ENCODE data around the gene AUTS2.

AUTS2 gene

DNA sequence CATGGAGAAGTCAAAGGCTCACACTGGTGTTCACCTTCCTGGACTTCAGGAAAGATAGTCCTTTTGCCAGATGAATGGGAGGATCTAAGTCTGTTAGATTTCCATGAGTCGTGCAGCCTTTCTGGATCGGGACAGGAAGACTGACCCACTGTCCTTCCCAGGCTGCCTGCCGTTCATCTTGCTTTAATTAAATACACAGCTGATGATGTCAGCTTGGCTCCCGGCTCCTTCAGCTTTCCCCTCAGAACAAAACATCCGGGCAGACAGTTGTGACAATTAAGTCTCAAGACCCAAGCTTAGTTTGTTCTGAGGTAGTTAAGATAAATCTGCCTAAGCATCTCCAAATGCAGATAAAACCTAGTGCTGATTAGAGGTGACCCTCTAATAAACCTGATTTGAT, 58.6 kb downstream of the AUTS2 start:
- peak; percentile 36 for DNase-seq (ENCODE audit: low spot score)

DNA sequence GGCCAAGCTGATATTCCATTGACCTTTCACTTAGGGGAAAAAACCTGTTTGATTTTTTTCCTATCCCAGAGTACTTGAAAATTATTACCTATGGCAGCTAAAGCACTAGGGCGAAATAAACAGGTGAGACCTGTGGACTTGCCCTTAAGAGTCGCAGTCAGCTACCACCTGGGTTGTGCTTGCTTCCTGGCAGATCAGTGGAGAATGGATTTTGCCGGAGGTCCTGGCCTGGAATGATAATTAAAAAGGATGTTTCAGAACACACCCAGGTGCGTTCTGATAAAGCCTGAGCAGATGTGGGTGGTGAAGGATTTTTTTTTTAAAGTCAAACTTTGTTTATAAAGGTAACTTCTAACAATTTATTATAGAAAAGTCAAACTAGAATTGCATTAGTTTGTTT, 59.1 kb downstream of the AUTS2 start:
- no peak for DNase-seq (ENCODE audit: low spot score)

DNA sequence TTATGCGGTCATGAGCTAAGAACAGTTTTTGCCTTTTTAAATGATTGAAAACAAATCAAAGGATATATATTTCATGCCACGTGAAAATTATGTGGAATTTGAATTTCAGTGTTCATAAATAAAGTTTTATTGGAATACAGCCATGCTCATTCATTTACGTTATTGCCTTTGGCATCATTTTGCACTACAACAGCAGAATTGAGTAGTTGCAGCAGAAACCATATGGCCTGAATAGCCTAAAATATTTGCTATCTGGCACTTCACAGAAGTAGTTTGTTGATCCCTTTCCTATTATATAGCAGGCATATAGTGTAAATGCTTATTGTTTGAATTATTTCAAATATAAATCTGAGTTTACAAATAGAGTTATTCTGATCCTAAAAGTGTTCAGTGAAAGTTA, 59.7 kb downstream of the AUTS2 start:
- DNase-seq (ENCODE audit: low spot score), result no peak

DNA sequence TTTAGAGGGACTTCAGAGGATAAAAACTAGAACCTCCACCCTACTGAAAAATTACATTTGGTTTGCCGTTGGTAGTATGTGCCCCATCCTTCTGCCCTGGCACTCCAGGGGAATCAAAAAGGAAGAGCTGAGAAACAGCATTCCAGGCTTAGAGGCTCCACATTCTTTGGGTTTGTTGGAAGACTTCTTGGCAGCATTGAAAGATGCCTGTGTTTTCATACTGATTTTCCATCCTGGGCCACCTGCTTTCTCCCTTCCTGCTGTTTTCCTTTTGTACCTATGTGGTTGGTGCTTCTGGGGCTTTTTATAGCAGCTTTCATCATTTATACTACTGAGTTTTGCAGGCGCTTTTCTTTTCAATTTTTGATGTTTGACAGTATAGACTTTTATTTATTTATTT, 61.7 kb downstream of the AUTS2 start:
- peak; percentile 67 for DNase-seq (ENCODE audit: low spot score)

DNA sequence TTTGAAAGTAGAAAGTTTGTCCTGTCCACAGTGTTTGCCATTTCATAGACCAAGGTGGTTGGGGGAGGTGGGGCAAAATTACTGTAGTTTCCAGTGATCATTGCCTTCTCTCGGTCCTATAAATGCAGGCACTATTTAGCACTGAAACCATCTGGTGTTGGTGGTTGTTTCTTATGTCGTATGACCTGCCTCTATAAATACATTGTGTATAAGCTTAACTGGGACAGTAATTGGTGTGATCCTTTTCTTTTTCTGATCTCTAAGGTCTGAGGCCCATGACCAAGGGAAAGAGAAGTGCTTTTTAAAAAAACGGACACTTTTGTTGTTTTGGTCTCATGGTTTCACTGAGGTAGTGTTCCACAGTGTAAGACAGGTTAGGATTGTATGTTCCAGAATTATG, 63.1 kb downstream of the AUTS2 start:
- DNase-seq (ENCODE audit: low spot score), result no peak

DNA sequence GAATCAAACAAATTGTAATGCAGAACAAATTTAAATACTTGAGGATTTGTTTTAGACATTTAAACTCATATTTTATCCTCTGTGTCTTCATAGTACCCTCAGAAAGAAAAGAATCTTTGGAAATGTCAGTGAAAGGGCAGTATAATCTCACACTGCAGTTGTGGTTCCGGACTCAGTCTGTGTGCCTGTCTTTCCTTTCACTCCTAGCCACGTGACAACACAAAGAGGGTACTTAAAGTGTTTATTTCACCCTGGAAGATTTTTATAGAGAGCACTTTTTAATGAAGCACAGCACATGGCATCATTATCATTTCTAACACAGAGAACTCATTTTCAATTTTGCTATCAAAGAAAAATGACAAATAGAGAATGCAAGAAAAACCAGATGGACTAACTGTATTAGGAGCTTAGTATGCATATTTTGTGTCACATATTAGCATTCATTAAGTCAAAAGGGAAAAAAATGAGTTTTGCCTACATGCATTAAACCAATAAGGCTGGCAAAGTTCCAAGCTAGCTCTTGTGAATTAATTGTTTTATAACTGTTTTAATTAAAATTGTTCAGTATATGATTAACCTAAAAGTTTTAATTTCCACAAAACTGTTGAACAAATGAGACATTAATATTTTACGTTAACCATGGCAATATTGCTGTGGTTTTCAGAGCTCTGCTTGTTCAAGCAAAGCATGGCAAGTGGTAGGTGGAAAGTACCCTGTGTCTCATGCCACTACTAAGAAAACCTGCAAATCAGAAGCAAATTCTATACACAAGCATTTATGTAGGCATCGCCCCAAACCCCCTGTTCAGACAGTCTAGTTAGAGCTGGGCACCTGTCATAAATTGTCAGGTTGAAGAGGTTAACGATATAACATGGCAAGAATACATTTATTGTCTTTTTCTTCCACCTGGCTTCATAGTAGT, 65.9 kb downstream of the AUTS2 start:
- no peak for DNase-seq (ENCODE audit: low spot score)

DNA sequence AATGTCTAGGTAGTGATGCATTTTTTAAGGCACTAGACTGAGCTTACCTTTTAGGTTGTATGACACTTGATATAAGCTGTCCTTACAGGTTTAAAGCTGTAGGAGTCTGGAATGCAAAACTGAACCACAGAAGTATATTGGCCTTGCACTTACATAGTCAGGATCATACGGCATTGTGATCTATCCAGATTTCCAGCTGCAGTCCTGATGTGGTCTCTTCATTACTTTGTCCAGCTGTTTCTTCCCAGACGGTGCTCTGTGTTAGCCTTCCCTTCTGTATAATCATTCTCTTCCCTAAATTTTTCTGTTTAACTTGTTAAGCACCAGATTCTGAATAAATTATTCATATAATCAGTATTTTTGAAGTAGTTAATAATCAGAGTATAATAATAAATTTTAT, 67.1 kb downstream of the AUTS2 start:
- DNase-seq (ENCODE audit: low spot score), result no peak

DNA sequence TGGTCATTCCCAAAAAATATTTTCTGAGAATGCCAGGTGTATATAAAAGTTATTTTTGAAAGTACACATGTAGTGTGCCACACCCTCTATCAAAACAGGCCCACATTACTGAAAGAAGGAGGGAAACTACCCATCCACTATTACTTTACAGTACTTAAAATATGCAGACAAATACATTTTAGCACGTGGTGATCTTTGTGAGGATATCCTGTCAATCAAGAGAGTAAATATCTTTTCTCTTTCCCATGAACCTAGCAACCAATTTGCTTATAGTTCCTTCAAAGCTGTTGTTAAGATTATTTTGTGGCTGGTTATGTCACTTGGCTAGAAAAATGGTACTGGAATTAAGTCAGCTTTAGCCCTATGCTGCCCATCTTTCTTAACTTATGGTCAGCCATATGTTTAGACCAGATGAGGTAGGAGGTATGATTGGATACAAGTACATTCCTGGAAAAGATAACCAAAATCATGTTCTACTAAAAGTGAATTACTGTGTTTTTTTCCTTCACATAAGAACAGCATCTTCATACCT, 70.1 kb downstream of the AUTS2 start:
- DNase-seq (ENCODE audit: low spot score), result no peak

DNA sequence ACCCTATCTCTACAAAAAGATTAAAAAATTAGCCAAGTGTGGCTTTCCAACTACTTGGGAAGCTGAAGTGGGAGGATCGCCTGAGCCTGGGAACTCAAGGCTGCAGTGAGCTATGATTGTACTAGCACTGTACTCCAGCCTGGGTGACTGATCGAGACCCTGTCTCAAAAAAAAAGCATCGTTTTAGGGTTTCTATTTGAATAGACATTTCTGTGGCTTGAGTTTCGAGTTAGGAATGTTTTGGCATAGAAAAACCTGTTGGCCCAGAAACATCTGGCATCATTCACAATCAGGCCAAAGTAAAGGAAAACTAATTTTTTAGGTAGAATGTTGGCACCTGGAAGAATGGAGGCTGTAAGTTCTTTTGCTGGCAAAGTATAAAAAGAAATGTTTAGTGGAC, 72.4 kb downstream of the AUTS2 start:
- no peak for DNase-seq (ENCODE audit: low spot score)

DNA sequence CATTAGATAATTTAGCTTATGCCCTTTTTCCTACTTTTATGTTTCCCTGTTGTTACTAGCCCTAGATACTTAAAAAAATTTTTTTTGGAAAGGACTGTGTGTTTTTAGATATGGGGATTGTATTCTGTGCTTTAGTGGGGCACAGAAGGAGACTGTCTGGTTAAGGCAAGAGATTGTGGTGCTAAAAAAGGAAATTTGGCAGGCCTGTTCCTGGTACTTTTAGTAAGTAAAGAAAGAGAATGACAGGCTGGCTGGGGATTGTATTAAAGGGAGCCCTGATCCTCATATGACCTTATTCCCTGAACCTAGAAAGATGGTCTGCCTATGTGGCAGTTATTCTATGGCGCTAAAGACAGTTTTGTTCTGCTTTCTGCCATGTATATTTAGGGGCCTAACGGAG, 74.8 kb downstream of the AUTS2 start:
- DNase-seq (ENCODE audit: low spot score), result no peak

DNA sequence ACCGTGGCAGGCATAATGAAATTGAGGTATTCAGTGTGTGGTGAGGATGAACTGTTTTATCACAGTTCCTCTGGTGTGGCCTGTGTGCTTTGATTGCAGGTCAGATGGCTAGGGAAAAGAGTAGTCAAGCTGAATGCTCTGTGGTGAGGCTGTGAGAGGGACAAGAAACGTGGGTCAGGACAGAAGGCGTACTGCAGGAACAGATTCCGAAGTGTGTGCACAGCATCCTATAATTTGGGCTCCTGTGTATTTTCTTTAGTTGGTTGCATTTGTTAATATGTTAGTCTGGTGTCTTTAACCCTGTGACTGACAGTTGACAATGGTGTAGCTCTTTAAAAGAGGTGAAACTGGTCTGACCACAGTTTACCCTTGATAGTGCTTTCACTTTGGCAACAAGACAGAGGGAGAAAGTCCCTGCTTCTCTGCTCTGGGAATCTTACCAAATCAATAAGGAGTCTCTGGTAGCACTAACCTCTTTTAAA, 76.5 kb downstream of the AUTS2 start:
- no peak for DNase-seq (ENCODE audit: low spot score)

DNA sequence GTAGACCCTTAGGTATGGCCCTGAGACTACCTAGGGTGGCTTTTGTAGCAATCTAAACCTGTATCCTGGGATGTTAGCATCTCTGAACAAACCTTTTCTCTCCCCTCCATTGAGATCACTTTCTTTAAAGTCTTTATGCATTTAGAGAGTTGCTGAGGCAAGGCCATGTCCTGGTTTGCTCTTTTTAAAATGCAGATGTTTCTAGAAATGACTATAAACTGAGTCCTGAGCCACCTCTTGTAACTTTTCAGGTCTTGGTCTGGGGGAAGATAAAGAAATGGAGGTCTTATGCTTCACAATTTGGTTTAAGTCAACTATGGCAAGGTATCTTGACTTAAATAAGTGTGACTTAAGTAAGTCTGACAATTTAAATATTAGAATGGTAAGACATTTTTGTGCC, 78.0 kb downstream of the AUTS2 start:
- no peak for DNase-seq (ENCODE audit: low spot score)

DNA sequence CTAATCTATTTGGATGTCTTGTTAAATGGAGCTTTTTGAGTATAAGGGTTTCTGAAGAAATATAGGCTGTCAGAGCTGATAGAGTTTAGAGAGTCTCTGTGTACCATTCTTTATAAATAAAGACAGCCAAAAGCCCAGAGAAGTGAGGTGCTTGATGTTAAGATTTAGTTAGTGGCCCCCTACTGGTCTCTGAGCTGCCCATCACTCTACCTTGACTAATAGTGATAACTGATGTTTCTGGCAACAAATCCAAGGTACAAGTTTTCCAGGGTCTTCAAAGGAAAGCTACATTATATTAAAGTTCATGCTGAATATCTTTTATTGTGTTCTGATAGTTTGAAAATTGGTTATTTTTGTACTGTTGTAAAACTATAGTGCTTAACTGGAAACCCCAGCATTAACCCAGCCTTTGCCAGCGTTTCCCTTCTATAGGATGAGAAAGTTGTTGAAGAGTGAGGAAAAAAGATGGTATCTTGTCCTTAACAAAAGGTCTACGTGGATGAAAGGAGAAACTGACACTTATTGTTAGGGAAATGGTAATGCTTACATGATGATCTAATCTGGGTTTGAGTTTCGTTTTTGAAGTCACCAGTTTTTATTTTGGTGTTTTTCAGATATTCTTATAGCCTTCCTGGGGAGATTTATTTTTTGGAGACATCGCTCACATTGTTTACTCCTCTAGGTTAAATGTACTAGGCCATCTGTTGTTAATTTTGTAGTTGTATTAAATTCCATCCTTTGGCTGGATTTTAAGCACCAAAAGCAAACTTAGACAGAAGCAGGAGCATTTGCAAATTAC, 79.0 kb downstream of the AUTS2 start:
- DNase-seq (ENCODE audit: low spot score), result no peak

DNA sequence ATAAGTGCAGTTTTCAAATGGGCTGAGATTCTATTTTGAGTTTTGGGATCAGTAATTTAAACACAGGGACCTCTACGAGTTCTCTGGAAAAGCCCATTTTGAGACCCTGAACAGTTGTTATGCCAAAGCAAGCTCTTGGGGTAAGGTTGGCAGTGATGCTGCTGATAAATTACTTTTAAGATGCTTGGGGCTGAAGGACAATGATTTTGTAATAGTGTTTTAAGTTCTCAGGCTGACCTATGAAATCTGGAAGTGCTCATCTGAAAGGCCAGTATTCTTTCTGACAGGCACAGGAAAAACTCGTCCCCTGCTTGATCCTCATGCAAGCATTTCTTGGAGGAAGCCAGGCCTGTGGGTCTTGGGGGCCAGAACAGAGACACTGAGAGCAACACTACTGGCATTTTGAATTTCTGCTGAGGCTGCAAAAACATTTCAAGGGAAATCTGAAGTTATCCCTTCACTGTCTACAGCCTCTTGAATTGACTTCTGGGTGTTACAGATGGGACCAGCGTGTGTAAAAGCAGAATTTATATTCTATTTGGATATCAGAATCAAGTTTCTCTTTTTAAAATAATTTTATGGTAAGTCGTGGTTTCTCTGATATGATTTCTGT, 79.7 kb downstream of the AUTS2 start:
- no peak for DNase-seq (ENCODE audit: low spot score)

DNA sequence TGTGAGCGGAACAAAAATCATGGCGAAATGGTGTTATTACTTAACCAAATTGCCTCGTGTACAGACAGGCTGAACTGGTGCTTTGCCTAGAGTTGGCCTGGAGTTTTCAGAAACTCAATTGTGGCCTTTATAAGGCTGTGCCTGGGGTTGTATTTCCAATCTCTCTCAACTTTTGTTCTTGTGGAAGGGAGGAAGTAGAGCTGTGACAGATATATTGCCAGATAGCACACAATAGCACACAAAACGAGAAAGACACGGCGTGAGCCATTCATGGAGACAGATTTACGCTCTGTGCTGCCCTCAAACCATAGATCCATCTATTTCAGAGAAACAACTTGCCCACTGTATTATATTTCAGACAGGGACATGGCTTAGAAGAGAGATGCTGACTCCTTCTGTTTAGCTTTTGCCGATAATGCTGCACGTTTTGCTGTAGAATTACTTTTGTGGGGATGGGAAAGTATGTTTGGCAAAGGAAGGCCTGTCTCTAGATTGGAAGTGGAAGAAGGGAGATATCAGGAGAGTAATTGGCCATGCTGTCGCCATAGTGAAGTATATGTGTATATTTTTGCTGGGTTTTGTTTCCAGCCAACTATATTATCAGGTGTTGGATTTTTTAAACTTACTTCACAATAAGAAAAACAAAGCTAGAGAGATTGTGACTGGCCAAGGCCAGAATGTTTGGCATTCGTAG, 80.4 kb downstream of the AUTS2 start:
- DNase-seq (ENCODE audit: low spot score), result no peak

DNA sequence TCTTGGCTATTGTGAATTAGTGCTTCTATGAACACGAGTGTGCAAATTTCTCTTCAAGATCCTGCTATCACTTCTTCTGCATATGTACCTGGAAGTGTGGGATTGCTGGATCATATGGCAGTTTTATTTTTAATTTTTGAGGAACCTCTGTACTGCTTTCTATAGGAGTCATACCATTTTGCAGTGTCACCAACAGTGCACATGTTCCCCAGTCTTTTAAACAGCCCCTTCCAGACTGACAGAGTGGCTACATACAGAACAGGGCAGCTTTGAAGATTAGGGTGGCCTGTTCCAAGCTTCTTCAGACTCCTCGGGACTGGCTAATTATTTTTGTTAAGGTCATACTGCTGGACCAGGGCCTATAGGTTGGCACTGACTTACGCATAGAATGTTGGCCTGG, 82.9 kb downstream of the AUTS2 start:
- no peak for DNase-seq (ENCODE audit: low spot score)

DNA sequence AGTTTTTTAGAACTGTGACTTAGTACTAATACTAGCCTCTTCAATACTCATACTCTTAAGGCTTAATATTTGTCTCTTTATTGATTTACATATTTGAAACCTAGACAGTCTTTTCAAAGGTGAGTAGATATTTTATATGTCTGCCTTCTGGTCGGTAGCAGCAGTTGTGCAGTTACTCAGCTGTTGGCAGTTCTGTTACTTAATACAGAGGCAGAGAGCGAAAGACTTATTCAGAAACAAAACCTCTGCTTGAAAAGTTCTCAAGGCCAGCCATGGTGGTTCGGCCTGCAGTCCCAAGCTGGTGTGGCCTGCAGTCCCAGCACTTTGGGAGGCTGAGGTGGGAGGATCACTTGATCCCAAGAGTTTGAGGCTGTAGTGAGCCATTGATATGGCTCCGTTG, 84.2 kb downstream of the AUTS2 start:
- no peak for DNase-seq (ENCODE audit: low spot score)

DNA sequence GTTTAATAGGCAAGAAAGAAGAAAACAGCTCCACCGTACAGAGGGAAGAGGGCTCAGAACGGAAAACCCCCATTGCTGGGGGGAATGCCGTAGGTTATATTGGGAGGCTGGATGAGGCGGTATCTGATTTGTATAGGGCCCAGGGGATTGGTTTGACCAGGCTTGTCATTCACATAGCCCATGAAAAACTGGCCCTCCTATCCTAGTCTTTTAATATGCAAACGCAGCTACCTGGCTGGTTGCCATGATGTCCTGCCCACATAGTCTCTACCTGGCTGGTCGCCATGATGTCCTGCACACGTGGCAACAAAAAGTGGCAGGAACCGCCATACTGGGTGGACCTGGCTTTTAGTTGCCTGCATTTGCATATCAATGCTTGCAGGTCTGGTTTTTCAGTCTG, 84.7 kb downstream of the AUTS2 start:
- DNase-seq (ENCODE audit: low spot score), result no peak

DNA sequence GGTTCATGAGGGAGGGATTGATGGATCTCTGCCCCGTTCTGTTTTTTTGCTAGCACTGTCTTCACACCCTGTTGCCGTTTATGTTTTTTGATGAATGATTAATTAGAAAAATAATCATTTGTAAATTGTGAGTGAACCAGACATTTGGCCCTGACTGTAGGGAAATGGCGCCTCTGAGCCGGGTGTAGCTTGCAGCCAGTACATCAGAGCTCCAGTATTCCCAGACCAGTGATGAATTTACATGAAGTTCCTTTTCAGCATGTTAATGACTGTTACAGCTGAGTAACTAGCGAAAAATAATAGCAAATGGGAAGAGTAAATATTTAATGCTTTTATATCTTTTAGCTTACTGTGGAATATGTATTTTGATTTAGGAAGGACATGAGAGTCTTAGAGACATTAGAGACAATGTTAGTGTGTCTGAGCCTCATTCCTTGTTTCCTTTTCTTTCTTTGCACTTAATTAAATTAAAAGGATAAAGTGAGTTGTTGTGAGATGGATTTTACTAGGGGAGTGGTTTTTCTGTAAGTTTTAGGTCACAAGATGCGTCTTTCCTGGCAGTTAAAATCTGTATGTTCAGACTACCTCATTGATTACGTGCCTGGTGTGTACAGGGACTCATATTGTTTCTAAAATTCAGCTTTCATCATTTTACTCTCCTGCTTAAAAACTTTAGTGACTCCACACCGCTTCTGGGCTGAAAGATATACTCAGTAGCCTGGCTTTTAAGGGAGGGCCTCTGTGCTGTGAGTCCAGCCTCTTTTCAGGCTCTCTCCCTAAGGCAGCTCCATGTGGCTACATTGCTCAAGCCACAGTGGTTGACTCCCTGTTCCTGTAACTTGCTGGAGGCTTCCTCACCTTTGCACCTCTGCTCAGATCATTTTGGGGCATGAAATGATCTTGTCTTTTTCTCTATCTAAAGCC, 86.4 kb downstream of the AUTS2 start:
- DNase-seq (ENCODE audit: low spot score), result no peak

DNA sequence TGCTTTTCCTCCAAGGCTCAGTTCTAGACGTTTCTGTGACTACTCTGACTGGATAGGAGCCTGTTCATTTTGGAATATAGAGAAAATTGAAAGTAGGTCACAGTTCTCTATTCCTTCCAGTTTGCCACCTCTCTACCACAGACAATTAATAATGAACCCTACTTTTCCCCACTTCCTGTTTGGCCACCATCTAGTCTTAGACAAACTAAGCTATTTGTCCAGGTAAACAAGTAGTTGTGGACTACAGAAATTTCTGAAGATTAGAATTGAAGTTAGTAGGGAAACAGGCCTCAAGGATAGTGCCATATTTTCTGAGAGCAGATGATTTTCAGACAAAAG, 87.0 kb downstream of the AUTS2 start:
- DNase-seq (ENCODE audit: low spot score), result no peak

DNA sequence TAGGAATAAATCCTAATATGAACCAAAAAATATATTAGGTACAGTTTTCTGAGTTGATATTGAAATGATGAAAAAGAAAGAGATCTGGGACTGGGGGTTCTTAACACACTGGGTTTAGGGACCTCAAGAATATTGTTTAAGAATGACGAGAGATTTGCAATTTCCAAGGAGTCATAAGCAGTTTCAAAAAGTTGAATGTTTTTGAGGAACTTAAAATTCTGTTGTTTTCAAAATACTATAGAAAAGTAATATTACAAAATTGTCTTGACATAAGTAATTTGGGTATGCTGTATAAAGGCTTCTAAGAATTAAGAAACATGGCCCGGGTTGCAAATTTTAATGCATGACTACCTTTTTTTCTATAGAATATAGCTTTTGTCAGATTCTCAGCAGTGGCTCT, 88.1 kb downstream of the AUTS2 start:
- no peak for DNase-seq (ENCODE audit: low spot score)
